Tibial artery (tissue), 4 donors: ENCODE measurements around the gene FARS2.

Source experiments
- DNase-seq, 2 donors: peaks; one replicate each; pipeline ENCODE4 v3.0.0-alpha.2; 2019
- H3K27ac ChIP-seq, 2 donors: fragments of 200-600 bp; sonication (generic) in 1 of 2; 1 replicate in 1 of 2; 2 replicates in 1 of 2; pipeline ENCODE4 v1.5.1; 2018 to 2019; ENCODE audit warnings: mild to moderate bottlenecking in 1 of 2
- H3K27me3 ChIP-seq, 2 donors: fragments of 200-600 bp; sonication (generic) in 1 of 2; one replicate each; pipeline versions ENCODE4 v1.5.1 to v1.6.0; 2016 to 2019
- H3K36me3 ChIP-seq, 3 donors: fragments of 200-600 bp; sonication (generic) in 2 of 3; one replicate each; pipeline ENCODE4 v1.5.1; 2016 to 2019; ENCODE audit warnings: mild to moderate bottlenecking in 2 of 3
- H3K4me1 ChIP-seq, 4 donors: fragments of 200-600 bp; sonication (generic) in 2 of 4; 1 replicate in 3 of 4; 2 replicates in 1 of 4; pipeline ENCODE4 v1.5.1; 2016 to 2019
- H3K4me3 ChIP-seq, 2 donors: fragments of 200-600 bp; sonication (generic) in 1 of 2; 1 replicate in 1 of 2; 2 replicates in 1 of 2; pipeline ENCODE4 v1.5.1; 2018 to 2019; ENCODE audit warnings: mild to moderate bottlenecking in 2 of 2
- H3K9me3 ChIP-seq, 3 donors: fragments of 200-600 bp; sonication (generic) in 1 of 3; one replicate each; pipeline ENCODE4 v1.5.1; 2016 to 2019
- intact Hi-C: fragments of 100-400 bp; cut with DNase I; formaldehyde crosslinking; loops from one replicate; pipeline ENCODE4 v1.15.0; 2023; ENCODE audit warnings: low total_unique reads
- TF ChIP-seq, protein P1 (sequence below), 2 experiments: fragments of 200-600 bp in 1 of 2; fragments of 450-650 bp in 1 of 2; IDR thresholded peaks; one replicate each; pipeline ENCODE4 v1.5.1; 2017 to 2019; ENCODE audit warnings: antibody characterized with exemption in 2 of 2, mild to moderate bottlenecking in 1 of 2, moderate library complexity in 1 of 2

Gene FARS2

DNA sequence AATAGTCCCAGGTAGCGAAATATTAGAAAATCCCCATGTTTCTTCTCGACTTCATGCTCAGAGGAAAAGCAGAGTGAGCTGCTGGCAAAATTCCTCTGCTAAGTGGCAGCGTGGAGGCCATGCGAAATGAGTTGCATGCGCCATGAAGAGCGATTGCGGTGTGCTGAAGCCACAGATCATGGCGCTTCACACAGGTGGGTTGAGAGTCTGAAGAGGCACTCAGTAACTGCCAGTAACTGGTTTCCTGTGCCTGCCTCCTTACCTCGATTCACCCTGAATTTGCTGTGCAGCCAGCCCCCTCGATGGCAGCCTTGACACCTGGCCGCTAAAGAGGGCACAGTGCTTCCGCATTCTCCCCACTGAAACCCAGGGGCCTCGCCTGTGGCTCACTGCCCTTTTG lies 443.9 kb downstream of the FARS2 start:
- no peak for DNase-seq
- TF ChIP-seq, protein P1, sequence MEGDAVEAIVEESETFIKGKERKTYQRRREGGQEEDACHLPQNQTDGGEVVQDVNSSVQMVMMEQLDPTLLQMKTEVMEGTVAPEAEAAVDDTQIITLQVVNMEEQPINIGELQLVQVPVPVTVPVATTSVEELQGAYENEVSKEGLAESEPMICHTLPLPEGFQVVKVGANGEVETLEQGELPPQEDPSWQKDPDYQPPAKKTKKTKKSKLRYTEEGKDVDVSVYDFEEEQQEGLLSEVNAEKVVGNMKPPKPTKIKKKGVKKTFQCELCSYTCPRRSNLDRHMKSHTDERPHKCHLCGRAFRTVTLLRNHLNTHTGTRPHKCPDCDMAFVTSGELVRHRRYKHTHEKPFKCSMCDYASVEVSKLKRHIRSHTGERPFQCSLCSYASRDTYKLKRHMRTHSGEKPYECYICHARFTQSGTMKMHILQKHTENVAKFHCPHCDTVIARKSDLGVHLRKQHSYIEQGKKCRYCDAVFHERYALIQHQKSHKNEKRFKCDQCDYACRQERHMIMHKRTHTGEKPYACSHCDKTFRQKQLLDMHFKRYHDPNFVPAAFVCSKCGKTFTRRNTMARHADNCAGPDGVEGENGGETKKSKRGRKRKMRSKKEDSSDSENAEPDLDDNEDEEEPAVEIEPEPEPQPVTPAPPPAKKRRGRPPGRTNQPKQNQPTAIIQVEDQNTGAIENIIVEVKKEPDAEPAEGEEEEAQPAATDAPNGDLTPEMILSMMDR (IDR thresholded peaks at IDR 0.05), result no peak
- H3K36me3 ChIP-seq, result no peaks in the 10 kb centered on the region

DNA sequence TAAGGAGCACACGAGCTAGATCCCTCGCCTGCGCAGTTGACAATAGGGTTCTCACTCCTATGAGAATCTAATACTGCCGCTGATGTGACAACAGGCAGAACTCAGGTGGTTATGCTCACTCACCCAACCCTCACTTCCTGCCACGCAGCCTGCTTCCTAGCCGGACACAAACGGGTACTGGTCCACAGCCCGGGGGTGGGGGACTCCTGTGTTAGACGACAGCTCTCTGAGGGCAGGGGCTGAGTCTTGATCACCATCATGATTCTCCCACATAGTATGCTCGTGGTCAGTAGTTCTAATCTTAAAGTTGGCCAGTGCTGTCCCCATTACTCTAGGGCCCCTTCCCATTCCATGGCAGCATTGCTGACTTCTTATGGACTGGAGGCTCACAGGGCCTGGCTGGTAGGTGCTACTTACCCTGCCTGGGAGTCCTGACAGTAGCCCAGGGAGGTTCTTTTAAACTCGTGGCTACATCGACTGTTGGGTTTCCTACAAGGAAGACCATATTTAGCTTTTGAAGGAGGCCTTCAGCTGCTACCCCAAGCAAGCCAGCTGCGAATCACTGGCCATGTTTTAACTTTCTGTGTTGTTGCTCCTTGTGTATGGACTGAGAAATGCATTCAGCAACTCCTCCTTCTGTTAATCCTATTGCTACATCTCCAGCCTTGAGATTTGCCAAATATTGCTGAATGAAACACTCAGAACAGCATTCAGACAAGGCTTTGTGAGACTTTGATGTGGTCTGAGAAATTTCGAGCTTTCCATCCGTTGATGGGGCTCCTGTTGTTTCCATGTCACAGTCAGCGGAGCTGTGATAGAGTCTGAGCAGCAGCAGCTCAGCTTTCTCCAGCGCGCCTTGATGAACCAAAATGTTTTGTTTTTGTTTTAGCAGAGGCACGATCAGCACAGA lies 445.1 kb downstream of the FARS2 start:
- Histone ChIP-seq H3K27ac (no peak overlapping the region), H3K36me3 (no peaks in the 10 kb centered on the region), H3K4me1 (no peaks in the 10 kb centered on the region), H3K4me3 (no peak overlapping the region), H3K27me3 (no peaks in the 10 kb centered on the region), H3K9me3 (no peaks in the 10 kb centered on the region)
- DNase-seq, result no peak
- TF ChIP-seq, protein P1 (IDR thresholded peaks at IDR 0.05), result no peak
- intact Hi-C loops, result no loop called here

More for the DNA sequence above, 443.9 kb downstream of the FARS2 start:
- intact Hi-C loops, result no loop called here
- H3K4me3 ChIP-seq, result no peak overlapping the region
- H3K4me1 ChIP-seq, result no peaks in the 10 kb centered on the region
- H3K27ac ChIP-seq, result no peak overlapping the region
- H3K9me3 ChIP-seq, result no peaks in the 10 kb centered on the region
- no peaks in the 10 kb centered on the region for H3K27me3 ChIP-seq

DNA sequence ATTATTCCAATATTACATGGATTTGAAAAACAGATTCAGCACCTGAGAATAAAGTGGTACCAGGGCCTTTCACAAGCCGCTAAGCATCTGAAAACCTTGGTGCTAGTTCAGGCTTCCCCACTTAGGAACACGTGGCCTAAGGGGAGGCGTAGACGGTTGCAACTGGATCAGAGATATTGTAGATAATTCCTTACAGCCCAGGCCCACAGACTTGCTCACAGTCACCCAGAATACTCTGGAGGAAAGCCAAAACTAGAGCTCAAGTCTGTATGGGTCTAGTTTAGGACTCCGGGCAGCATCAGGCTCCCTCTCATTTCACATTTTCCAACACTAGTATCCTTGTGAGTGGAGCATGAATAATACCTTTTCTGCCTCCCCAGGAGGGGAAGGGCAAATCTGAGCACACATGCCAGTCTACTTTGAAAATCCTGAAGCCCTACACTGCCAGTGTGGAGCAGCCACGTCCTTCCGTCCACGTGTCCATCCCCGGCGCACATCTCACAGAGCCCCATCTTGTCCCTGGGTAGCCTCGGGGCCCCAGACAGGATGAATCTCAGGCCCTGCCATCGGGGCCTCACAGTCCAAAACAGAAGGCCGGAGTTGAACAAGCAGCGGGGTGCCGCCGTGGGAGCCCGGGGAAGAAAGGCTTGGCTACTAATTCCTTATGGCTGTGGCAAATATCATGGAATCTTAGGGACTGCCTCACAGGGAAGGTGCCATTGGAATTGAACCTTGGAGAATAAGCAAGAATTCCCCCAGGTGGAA lies 446.1 kb downstream of the FARS2 start:
- no peaks in the 10 kb centered on the region for H3K9me3 ChIP-seq
- H3K4me1 ChIP-seq, result no peaks in the 10 kb centered on the region
- no peaks in the 10 kb centered on the region for H3K27me3 ChIP-seq
- no peak for DNase-seq
- TF ChIP-seq, protein P1 (IDR thresholded peaks at IDR 0.05), result no peak
- H3K27ac ChIP-seq, result no peak overlapping the region
- intact Hi-C loops, result no loop called here
- H3K4me3 ChIP-seq, result no peak overlapping the region
- no peaks in the 10 kb centered on the region for H3K36me3 ChIP-seq

DNA sequence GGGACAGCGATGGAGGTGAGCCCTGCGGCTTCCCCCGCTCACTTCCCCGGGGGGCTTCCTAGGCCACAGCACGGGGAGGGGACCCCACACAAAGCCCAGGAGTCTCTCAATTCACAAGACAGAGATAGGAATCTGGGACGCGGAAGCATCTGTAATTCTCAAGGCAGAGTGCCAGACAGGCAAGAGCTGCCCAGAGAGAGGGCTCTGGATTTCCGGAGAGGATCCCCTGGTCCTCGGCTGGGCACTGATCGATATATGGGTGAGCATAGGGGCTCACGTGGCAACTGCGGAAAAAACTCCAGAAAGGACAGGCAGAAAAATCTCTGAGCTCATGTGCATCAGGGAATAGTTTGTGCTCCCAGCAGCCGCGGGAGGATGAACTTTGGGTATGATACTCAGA lies 449.2 kb downstream of the FARS2 start:
- TF ChIP-seq, protein P1 (IDR thresholded peaks at IDR 0.05), result no peak
- intact Hi-C loops, result no loop called here

DNA sequence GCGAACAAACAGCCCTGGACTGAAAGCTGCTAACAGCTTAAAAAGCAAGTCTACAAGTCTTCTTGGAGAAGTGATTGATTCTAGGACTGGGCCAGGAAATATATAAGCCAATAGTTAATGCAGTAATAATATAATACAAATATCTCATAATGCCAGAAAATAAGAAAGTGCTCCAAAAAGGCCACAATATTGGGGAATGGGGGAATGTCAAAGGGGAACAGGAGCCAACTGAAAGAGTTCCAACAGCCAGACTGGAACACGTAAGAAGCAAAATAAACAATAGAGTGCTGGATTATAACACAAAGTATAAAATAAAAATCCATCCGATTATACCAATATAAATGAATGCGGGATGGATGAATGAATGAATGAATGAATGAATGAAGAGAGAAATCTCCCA lies 449.6 kb downstream of the FARS2 start:
- no peak overlapping the region for H3K27ac ChIP-seq
- no peak overlapping the region for H3K4me3 ChIP-seq
- TF ChIP-seq, protein P1 (IDR thresholded peaks at IDR 0.05), result no peak
- no peak for DNase-seq
- intact Hi-C loops, result no loop called here
- H3K9me3 ChIP-seq, result no peaks in the 10 kb centered on the region
- no peaks in the 10 kb centered on the region for H3K27me3 ChIP-seq
- no peaks in the 10 kb centered on the region for H3K4me1 ChIP-seq
- H3K36me3 ChIP-seq, result no peaks in the 10 kb centered on the region

More for the DNA sequence above, 449.2 kb downstream of the FARS2 start:
- Histone ChIP-seq H3K4me1 (no peaks in the 10 kb centered on the region), H3K27me3 (no peaks in the 10 kb centered on the region), H3K9me3 (no peaks in the 10 kb centered on the region), H3K4me3 (no peak overlapping the region), H3K27ac (no peak overlapping the region), H3K36me3 (no peaks in the 10 kb centered on the region)
- no peak for DNase-seq
